ENCODE results near the gene RETN.

Gene RETN

DNA sequence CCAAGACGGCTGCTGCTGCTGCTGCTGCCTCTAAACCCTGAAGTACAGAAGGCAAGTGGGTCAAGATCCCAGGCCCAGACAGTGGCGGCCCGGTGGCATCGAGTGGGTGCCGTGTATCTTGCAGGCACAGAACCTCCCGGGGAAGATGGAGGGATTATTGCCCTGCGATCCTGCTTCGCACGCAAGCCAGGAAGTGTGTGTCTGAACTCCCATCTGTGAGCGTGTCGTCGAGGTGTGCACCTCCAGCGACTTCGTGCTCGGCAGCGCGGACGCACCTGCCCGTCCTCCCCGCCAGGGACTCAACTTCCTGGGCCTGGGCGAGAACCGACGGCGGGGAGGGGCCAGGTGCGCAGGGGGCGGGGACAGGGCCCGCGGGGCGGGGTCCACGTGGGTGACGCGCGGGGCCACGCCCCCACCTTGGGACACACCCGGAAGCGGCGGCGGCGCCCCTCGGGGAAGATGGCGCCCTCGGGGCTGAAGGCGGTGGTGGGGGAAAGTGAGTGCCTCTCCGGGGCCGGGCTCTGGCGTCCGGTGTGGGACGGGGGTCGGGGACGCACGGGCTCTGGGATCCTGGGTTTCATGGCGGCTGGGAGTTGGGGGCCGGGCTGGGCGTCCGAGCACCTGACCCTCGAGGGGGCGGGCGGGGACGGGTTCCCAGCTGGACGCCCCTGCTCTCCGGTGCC, 32.0 kb upstream of the RETN start, which contains the start of gene STXBP2:
STXBP2 (plus strand) TSS at position 420 of the 683 bp plus-strand sequence; CDS start at position 460, 40 bp downstream.
- Histone ChIP-seq H3K9me2 (replicated peaks; ENCODE audit: control insufficient read depth, low read length) (no peaks in the 10 kb centered on the region), H4K20me1 (ENCODE audit: control insufficient read depth, insufficient read depth, low read depth, low read length) (no peaks in the 10 kb centered on the region), H3K79me2 (ENCODE audit: control insufficient read depth, low read length) (peaks cover 18% of the 10 kb centered on the region), H3K4me1 (ENCODE audit: control insufficient read depth, low read length) (peaks cover 23% of the 10 kb centered on the region), H3K4me3 (ENCODE audit: low read length) (peak within 1 kb of the TSS; percentile 99), H3F3A (ENCODE audit: control insufficient read depth, insufficient read depth) (peaks cover 6% of the 10 kb centered on the region; the same call in 1 of the 2 replicates), H3K36me3 (ENCODE audit: control insufficient read depth, low read length) (peaks cover 10% of the 10 kb centered on the region; the same call in 1 of the 2 replicates), H3K27ac (ENCODE audit: low read depth, low read length) (peak within 1 kb of the TSS; percentile 12; the same call in 1 of the 2 replicates), H3K27me3 (ENCODE audit: control insufficient read depth, low read length) (no peaks in the 10 kb centered on the region), H3K4me2 (ENCODE audit: low read length) (peak within 1 kb of the TSS; percentile 85), H3K9me3 (ENCODE audit: control insufficient read depth, insufficient read depth, low read length) (peaks cover 5% of the 10 kb centered on the region; the same call in 1 of the 2 replicates)
- no peak for TF ChIP-seq EZH2phosphoT487 (IDR thresholded peaks at IDR 0.05; ENCODE audit: borderline replicate concordance, low read length)

DNA sequence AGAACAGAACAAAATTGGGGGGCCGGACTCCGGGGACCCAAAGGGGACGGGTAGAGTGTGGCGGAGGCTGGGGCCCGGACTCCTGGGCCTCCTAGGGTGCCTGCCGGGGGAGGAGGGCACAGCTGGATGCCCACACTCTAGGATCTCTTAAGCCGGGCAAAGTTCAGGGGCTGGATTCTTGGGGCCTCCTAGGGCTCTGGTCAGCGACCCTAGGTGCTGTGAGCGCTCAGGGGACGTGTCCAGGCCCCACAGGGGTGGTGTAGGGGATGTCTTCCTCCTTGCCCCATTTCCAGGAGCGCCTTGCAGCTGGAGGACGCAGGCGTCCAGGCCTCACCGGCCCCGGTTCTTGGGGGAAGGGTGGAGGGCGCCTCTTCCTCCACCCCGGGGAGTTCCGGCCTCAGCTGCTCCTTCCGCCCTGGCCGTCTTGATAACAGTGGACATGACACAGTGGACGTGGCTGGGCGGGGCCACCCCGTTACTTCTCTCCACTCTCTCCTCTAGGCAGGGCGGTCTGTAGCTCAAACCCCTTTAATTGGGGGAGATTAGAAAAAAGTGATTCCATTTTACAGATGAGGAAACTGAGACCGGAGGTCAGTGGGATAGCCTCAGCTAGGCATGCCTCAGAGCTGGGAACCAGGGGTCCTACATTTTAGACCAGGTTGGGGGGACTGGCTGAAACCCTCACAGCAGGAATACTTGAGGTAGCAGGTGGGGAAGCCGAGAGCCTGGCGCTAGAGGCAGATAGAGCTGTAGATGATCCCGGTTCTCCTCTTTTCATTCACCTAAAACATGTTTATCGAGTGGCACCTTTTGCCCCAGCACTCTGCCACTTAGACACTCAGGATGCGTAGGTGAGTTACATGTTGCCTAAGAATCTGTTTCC, 31.2 kb upstream of the RETN start:
- Histone ChIP-seq H3F3A (ENCODE audit: control insufficient read depth, insufficient read depth) (peaks cover 6% of the 10 kb centered on the region; the same call in 1 of the 2 replicates), H3K27ac (ENCODE audit: low read depth, low read length) (peak overlapping the region; percentile 12; the same call in 1 of the 2 replicates), H3K4me3 (ENCODE audit: low read length) (peak overlapping the region; percentile 99), H4K20me1 (ENCODE audit: control insufficient read depth, insufficient read depth, low read depth, low read length) (no peaks in the 10 kb centered on the region), H3K36me3 (ENCODE audit: control insufficient read depth, low read length) (peaks cover 10% of the 10 kb centered on the region; the same call in 1 of the 2 replicates), H3K27me3 (ENCODE audit: control insufficient read depth, low read length) (no peaks in the 10 kb centered on the region), H3K79me2 (ENCODE audit: control insufficient read depth, low read length) (peaks cover 16% of the 10 kb centered on the region), H3K9me2 (replicated peaks; ENCODE audit: control insufficient read depth, low read length) (no peaks in the 10 kb centered on the region), H3K4me2 (ENCODE audit: low read length) (peak overlapping the region; percentile 85), H3K9me3 (ENCODE audit: control insufficient read depth, insufficient read depth, low read length) (peaks cover 5% of the 10 kb centered on the region; the same call in 1 of the 2 replicates), H3K4me1 (ENCODE audit: control insufficient read depth, low read length) (peaks cover 23% of the 10 kb centered on the region)
- no peak for TF ChIP-seq EZH2phosphoT487 (IDR thresholded peaks at IDR 0.05; ENCODE audit: borderline replicate concordance, low read length)
- TF ChIP-seq, protein P1, sequence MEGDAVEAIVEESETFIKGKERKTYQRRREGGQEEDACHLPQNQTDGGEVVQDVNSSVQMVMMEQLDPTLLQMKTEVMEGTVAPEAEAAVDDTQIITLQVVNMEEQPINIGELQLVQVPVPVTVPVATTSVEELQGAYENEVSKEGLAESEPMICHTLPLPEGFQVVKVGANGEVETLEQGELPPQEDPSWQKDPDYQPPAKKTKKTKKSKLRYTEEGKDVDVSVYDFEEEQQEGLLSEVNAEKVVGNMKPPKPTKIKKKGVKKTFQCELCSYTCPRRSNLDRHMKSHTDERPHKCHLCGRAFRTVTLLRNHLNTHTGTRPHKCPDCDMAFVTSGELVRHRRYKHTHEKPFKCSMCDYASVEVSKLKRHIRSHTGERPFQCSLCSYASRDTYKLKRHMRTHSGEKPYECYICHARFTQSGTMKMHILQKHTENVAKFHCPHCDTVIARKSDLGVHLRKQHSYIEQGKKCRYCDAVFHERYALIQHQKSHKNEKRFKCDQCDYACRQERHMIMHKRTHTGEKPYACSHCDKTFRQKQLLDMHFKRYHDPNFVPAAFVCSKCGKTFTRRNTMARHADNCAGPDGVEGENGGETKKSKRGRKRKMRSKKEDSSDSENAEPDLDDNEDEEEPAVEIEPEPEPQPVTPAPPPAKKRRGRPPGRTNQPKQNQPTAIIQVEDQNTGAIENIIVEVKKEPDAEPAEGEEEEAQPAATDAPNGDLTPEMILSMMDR (IDR thresholded peaks at IDR 0.05; ENCODE audit: low read depth, low read length, poor library complexity, severe bottlenecking), result no peak

DNA sequence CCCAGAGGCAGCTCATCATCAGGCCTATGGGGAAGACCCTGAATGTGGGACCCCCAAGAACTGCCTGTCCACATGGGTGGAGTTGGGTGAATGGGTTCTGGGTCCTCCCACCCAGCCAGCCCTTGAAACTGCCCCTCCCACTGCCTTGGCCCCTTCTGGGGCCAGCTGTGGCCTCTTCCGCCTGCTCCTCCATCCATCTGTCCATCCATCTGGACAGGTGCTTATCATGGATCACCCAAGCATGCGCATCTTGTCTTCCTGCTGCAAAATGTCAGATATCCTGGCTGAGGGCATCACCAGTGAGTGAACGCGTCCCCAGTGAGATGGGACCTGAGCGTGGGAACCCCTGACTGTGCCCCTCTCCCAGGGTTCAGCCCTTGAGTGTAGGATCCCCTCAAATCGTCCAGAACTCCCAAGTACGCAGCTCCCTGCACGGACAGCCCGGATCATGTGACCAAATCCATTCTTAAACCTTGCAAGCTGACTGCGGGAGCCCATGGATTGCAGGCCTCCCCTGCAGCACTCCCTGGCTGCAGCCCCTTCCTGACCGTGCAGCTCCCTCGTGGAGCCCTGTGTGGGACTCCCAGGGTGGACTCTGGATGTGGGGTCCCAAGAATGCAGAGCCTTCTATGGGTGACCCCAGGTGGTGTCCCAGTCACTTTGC, 29.9 kb upstream of the RETN start:
- H3K4me1 ChIP-seq (ENCODE audit: control insufficient read depth, low read length), result peaks cover 23% of the 10 kb centered on the region
- H4K20me1 ChIP-seq (ENCODE audit: control insufficient read depth, insufficient read depth, low read depth, low read length), result no peaks in the 10 kb centered on the region
- H3K36me3 ChIP-seq (ENCODE audit: control insufficient read depth, low read length), result peaks cover 13% of the 10 kb centered on the region; the same call in 1 of the 2 replicates
- no peak overlapping the region for H3K4me2 ChIP-seq (ENCODE audit: low read length)
- no peaks in the 10 kb centered on the region for H3K27me3 ChIP-seq (ENCODE audit: control insufficient read depth, low read length)
- TF ChIP-seq, protein P1 (IDR thresholded peaks at IDR 0.05; ENCODE audit: low read depth, low read length, poor library complexity, severe bottlenecking), result no peak
- no peak for TF ChIP-seq EZH2phosphoT487 (IDR thresholded peaks at IDR 0.05; ENCODE audit: borderline replicate concordance, low read length)
- no peaks in the 10 kb centered on the region for H3K9me2 ChIP-seq (replicated peaks; ENCODE audit: control insufficient read depth, low read length)
- peaks cover 6% of the 10 kb centered on the region; the same call in 1 of the 2 replicates for H3F3A ChIP-seq (ENCODE audit: control insufficient read depth, insufficient read depth)
- H3K27ac ChIP-seq (ENCODE audit: low read depth, low read length), result no peak overlapping the region
- H3K9me3 ChIP-seq (ENCODE audit: control insufficient read depth, insufficient read depth, low read length), result peaks cover 5% of the 10 kb centered on the region; the same call in 1 of the 2 replicates
- peaks cover 16% of the 10 kb centered on the region for H3K79me2 ChIP-seq (ENCODE audit: control insufficient read depth, low read length)
- no peak overlapping the region for H3K4me3 ChIP-seq (ENCODE audit: low read length)
